ENCODE measurements around the gene CUX1.

DNA sequence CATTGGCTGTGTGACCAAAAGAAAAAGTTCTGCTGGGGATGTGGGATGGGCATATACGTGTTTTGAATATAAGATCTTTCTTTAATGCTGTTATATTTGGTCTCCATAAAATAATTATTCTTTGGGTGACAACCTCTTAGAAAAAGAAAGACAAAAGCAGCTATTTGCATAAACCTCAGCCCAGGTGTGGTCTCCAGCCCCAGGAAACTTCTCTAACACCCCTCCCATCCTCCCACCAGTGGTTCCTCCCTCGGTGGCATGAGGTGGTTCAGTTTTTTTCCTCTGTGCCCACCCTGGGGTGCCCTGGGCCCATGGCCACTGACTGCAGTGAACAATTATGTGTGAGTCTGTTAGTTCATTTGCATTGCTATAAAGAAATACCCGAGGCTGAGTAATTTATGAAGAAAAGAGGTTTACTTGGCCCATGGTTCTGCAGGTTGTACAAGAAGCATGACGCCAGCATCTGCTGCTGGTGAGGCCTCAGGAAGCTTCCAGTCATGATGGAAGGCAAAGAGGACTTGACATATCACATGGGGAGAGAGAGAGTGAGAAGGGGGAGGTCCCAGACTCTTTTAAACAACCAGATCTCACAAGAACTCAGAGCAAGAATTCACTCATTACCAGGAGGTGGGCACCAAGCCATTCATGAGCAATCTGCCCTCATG lies 165.9 kb downstream of the CUX1 start:
- TF ChIP-seq, protein P1, sequence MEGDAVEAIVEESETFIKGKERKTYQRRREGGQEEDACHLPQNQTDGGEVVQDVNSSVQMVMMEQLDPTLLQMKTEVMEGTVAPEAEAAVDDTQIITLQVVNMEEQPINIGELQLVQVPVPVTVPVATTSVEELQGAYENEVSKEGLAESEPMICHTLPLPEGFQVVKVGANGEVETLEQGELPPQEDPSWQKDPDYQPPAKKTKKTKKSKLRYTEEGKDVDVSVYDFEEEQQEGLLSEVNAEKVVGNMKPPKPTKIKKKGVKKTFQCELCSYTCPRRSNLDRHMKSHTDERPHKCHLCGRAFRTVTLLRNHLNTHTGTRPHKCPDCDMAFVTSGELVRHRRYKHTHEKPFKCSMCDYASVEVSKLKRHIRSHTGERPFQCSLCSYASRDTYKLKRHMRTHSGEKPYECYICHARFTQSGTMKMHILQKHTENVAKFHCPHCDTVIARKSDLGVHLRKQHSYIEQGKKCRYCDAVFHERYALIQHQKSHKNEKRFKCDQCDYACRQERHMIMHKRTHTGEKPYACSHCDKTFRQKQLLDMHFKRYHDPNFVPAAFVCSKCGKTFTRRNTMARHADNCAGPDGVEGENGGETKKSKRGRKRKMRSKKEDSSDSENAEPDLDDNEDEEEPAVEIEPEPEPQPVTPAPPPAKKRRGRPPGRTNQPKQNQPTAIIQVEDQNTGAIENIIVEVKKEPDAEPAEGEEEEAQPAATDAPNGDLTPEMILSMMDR (IDR thresholded peaks at IDR 0.05): no peak
- no peak for TF ChIP-seq POLR2A (IDR thresholded peaks at IDR 0.05)
